ENCODE results near the gene DPYD.

DPYD gene

DNA sequence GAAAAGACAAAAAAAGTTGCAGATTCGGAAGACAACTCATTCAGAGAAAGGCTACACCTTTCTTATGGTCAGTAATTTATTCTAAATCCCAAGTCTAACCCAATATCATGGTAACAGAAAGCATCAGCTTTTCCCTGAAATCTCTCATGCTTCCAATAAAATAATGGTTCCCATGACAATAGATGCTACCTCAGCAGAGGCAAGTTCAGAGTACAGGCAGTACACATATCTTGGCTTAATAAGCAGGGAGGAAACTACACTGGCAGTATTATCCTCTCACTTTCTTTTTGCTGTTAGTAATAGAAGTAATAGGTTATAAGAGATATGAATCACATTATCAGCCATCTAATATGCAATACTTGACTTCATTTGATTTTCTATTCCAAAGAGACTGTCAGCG, 137.1 kb downstream of the DPYD start:
- no peak for DNase-seq (ENCODE audit: low spot score)

- DNase-seq (ENCODE audit: low spot score) = no peak
Measured at GRCh38 chr1:97781762-97782337, 139.0 kb downstream of the DPYD start.

- DNase-seq (ENCODE audit: low spot score) = no peak
Measured at GRCh38 chr1:97780884-97781283, 139.9 kb downstream of the DPYD start.

- DNase-seq (ENCODE audit: low spot score) = no peak
Measured at GRCh38 chr1:97778718-97779117, 142.1 kb downstream of the DPYD start.

- DNase-seq (ENCODE audit: low spot score) = no peak
Measured at GRCh38 chr1:97770376-97770775, 150.5 kb downstream of the DPYD start.

DNA sequence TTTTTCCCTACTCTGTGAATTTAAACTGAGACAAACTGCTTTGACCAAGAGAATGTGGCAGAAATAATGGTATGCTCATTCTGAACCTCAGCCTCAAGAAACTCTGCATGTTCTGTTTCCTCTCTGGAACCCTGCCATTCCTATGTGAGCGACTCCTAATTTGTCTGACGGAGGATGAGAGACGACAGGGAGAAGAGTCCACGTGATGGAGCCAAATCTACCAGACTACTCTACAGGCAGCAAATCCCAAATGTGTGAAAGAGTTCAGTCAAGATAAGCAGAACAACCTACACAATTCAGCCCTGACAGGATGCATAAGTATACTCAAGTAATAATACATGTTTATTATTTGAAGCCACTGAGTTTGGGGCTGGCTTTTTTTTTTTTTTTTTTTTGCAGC, 153.5 kb downstream of the DPYD start:
- no peak for DNase-seq (ENCODE audit: low spot score)

DNA sequence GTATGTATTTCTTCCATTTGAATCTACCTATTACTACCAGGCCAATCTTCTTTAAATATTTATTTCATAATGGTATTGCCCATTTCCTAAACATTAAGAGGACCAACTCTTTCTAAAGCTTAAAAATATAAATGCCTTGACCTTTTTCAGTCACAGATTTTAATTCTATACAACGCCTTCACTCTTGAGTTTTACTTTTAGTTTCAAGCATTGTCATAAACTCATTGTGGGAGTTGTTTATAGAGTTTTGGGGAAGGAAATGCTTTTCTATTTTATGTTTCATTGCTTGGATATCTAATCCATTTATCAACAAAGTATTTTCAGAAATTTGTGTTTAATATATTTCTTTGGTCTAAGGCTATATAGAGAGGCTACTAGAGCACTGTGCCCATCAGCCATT, 155.8 kb downstream of the DPYD start:
- DNase-seq (ENCODE audit: low spot score) = no peak

- DNase-seq (ENCODE audit: low spot score) = no peak
Measured at GRCh38 chr1:97761637-97762036, 159.2 kb downstream of the DPYD start.

DNA sequence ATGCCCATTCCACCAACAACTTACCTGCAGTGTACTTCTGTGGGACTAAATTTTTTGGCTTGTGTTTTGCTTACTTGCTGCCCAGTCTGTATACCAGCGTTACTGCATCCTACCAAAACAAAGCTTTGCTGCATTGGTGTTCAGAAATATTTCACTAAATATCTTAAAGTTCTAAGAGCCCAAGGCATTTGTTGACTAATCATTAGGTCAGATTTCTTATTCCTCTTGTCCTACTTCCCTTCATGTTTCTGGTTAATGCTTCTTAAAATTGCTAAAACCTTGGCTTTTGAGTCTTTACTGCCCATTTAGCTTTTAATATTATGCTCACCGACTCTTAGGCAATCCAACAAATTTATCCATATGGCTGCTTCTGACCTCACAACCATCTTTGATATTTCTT, 161.8 kb downstream of the DPYD start:
- DNase-seq (ENCODE audit: low spot score) = no peak

DNA sequence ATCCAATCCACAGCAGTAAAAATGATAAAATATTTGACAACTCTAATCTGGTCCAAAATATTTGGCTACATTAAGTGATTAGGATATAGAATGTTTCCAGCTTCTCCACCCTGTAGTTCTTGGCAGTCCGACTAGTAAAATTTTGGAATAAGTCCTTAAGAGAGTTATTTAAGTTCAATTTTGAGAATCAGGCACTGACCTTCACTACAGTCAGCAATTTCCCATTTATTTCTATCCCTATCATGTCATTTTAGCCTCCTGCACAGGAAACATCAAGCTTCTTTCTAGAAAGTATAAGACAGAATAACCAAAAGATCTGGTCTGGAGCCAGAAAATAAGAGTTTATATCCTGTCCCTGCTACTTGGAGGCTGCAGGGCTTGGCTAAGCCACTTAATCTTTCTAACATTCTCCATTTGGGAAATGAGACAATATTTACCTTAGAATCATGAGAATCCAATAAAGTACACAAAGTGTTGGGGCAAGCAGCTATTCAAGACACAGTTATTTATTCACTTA, 162.2 kb downstream of the DPYD start:
- no peak for DNase-seq (ENCODE audit: low spot score)

DNA sequence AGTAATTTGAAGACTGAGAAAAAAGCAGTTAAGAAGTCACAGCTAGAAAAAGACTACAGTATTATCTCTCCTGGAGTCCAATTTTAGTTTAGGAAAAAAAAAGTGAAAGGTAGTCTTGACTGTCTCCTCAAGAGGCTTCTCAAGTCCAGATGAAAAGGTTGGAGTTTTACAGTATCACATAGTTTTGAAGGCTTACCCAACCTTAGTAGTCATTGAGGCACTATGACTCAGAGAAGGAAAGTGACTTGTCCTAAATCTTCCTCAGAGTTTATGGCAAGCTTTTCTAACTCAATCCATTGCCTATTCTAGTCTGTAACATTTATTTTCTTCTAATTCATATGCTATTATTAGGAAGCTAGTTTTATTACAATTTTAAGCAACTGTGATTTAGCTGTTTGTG, 174.9 kb downstream of the DPYD start:
- no peak for DNase-seq (ENCODE audit: low spot score)

GRCh38 chr1:97744977-97745376, 175.9 kb downstream of the DPYD start:
- DNase-seq (ENCODE audit: low spot score) = no peak

- no peak for DNase-seq (ENCODE audit: low spot score)
Measured at GRCh38 chr1:97743129-97743528, 177.7 kb downstream of the DPYD start.

DNA sequence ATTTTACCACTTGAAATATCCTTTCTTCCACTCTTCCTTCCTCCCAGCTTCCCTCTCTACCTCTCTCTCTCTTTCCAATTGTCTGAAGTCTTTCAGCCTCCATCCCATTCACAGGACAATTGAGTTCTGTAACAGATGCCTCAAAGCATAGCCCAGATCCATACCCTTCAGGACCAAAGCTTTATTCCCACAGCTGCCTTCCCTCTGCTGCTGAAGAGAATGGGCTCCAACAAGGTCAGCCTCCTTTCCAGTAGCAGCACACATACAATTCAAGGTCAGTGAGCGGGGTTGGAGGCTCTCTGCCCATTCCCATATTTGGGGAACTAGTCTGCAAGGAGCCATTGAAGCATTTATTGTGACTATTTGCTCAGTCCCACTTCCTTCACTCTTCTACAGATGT, 179.9 kb downstream of the DPYD start:
- no peak for DNase-seq (ENCODE audit: low spot score)

- DNase-seq (ENCODE audit: low spot score) = no peak
Measured at GRCh38 chr1:97739596-97740103, 181.2 kb downstream of the DPYD start.

GRCh38 chr1:97738270-97738669, 182.6 kb downstream of the DPYD start:
- DNase-seq (ENCODE audit: low spot score) = no peak

GRCh38 chr1:97730271-97730670, 190.6 kb downstream of the DPYD start:
- no peak for DNase-seq (ENCODE audit: low spot score)

GRCh38 chr1:97728436-97728835, 192.4 kb downstream of the DPYD start:
- no peak for DNase-seq (ENCODE audit: low spot score)

DNA sequence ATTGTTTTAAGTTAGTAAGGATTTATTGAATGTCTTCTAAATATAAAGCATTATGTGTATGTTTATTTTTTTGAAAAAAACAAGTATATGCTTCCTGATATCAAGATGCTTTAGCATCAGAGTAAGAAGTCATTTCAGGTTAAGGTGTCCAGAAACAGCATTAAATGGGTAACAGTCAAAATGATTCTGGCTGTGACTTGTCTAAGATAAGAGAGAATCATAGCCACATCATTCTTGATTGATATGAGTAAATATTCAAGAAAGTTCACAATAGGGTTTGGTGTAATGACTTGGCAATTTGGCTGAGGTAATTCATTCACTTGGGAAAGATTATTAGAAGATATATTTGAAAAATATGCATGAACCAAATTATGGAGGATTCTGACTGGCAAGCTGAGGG, 193.8 kb downstream of the DPYD start:
- no peak for DNase-seq (ENCODE audit: low spot score)

- no peak for DNase-seq (ENCODE audit: low spot score)
Measured at GRCh38 chr1:97726386-97726785, 194.4 kb downstream of the DPYD start.

DNA sequence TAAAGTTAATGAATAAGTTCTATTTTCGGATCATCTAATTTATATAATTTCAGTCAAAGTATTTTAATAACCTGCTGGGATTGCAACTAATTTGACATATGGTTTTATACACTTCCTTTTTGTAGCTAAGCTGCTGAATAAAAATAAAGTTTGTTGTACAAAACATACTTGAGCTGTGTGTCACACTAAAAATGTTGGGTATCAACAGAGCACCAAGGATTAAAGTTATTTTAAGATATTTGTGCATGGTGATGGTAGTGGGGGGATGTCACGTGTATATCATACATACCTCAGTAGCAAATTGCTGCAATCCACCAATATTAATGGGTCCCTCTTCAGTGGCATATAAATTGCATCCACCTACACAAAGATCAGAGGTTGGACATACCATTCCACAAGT, 199.6 kb downstream of the DPYD start:
- no peak for DNase-seq (ENCODE audit: low spot score)

- no peak for DNase-seq (ENCODE audit: low spot score)
Measured at GRCh38 chr1:97712980-97713379, 207.9 kb downstream of the DPYD start.

DNA sequence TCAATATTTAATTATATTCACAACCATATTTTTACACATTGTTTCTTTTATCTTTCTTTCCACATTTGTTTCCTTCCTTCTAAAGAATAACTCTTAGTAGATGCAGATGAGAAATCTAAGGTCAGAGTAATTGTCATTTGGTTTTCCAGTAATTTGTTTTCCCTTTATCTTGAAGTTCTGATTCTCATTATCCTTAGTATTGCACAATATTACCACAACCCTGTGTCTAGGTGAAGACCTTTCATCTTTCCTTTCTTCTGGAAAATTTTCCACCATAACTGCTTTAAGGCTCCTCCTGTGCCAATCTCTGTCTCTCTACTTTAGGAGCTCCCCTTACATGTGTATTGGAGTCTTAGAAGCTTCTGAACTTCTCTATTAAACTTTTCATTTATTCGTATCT, 209.0 kb downstream of the DPYD start:
- no peak for DNase-seq (ENCODE audit: low spot score)

GRCh38 chr1:97693601-97694000, 227.2 kb downstream of the DPYD start:
- DNase-seq (ENCODE audit: low spot score) = no peak

All from CD4-positive, alpha-beta T cell treated with Interleukin-2 at 100 ng/mL for 4 hours (primary cell).